Fibroblast of skin of abdomen (primary cell): ENCODE results near the gene MRGPRD.
A peak's percentile ranks its signal among the peaks of the same experiment; 100 is the strongest.

Source experiments
- DNase-seq: peaks from one replicate; pipeline ENCODE4 v3.0.0-alpha.2; 2013

The MRGPRD gene

DNA sequence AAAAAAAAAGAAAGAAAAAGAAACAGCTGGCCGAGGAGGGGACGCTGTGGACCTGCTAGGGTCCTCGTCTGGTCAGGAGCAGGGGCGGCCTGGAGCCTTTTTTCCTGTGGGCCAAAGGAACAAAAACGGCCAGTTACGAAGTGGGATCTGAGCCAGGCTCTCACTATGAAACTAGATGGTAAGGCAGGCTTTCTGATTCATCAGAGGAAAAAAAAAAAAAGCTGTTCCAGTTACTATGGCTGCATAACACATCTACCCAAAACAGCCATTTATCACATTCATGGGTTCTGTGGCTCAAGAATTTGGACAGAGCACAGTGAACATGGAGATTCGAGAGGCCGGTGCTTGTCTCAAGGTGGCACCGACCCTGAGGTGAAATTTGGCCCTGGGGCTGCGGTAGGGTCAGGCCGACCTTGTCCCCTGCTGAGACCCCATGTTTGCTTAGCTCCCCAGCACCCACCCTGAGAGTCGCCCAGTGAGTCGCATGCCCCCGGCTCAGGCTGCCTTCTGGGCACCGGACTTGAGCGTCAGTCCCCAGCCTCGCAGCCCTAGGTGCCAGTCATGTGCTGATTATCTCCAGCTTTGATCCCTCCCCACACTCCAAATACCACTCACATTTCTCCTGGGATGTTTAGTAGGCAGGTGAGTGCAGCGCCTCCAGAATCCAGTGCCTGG, 34.2 kb downstream of the MRGPRD start:
- DNase-seq: peak; percentile 72

DNA sequence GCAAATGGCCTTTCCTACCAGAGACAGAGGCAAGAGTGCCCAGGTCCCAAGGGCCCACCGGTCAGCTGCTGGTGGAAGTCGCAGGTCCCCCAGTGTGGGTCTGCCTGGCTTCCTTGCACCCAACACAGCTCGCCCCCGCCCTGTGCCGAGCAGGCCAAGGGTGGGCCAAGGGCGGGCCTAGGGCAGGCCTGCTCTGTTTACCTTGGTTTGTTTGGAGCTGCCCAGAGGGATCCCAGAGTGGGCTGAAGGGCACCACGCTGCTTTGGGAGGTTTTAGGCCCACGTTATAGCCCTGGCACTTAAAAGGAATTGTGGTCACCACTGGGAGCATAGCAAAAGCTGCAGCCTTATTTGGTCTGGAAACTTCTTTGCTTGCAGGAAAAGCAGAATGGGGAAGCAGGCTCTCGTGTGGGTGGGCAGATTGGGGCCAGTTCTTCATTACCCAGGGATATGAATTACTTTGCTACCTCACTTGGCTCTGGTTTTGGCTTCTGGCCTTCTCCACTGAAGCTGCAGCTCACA, 38.0 kb downstream of the MRGPRD start:
- peak; percentile 18 for DNase-seq

DNA sequence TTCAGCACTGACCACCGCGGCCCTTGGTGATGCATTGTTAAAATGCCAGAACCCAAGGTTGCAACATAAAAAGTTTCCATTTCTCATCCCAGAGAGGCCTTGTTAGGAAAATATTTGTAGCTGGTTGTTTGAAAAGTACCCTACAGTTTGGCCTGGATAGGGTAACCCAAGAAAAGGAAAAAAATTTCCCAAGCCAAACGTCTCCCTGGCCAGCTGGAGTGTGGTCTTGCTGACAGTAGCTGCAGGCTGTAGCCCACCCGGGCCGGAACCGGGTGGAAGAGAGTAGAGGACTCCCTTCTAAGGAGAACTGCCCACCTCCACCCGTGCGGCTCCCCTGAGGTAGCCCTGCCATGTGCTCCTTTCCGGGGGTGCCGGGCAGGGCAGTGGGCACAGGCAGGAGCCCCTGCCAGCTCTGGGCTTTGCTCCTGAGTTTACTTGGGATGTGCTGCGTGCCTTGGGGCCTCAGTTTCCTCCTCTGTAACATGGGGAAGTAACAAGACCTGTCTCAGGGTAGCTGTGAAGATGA, 38.6 kb downstream of the MRGPRD start:
- DNase-seq: no peak

DNA sequence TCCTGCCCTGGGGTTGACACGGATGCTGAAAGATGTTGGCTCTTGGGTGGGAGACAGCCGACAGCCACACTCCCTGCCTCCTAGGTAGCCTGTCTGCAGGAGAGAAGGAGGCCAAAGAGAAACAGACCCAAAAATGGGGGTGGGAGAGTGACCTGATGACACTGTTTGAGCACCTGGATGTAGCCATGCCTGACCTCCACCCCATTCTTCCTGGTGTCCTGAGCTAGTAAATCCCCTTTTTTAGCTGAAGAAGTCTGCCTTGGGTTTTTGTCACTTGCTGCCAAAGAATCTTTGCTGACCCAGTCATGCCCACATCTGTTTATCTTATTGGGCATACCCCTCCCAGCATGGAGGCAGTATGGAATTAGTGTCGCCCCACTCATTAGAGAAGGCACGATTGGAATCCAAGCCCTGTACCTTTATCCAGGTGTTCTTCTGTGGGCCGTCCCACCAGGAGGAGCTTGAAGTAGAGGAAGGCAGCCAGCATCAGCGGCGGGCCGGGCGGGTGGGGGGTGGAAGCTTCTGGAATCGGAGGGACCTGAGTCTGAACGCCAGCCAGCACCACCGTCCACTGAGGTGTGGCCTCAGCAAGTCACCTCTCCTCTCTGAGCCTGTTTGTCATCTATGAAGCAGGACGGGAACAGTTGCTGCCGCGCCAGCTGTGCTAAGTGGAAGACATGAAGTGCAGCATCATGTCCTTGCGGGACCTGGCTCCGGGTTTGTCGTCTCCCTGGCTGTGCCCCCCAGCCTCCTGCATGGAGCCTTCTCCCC, 39.3 kb downstream of the MRGPRD start:
- no peak for DNase-seq

DNA sequence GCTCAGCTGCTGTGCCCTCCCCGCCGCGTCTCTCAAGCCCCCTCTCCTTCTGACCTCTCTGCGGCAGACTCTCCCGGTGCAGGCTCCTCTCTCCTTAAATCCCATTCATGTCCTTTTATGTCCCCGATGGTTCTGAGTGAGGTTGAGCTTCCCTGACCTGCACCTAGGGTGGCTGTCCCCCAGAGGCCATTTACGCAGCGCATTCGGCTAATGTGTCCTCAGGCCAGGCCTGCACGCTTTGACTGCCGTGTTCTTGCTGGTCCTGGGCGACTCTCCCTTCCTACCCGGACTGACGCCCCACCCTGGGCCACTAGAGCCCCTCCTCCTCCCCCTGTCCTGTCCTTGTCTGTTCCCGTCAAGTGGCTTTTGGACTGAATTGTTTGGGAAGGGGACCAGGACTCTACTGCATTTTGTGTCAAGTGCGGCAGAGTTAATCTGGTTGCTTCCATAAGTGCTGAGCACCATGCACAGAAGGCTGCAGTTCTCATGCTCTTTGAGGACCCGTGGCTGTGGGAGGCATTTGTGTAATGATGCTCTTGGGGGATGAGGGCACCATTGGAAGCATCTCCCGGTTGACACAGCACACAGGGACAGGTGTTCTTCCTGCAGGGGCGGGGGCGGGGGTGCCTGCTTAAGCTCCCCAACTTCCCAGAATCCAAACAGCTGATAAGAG, 40.0 kb downstream of the MRGPRD start:
- no peak for DNase-seq

DNA sequence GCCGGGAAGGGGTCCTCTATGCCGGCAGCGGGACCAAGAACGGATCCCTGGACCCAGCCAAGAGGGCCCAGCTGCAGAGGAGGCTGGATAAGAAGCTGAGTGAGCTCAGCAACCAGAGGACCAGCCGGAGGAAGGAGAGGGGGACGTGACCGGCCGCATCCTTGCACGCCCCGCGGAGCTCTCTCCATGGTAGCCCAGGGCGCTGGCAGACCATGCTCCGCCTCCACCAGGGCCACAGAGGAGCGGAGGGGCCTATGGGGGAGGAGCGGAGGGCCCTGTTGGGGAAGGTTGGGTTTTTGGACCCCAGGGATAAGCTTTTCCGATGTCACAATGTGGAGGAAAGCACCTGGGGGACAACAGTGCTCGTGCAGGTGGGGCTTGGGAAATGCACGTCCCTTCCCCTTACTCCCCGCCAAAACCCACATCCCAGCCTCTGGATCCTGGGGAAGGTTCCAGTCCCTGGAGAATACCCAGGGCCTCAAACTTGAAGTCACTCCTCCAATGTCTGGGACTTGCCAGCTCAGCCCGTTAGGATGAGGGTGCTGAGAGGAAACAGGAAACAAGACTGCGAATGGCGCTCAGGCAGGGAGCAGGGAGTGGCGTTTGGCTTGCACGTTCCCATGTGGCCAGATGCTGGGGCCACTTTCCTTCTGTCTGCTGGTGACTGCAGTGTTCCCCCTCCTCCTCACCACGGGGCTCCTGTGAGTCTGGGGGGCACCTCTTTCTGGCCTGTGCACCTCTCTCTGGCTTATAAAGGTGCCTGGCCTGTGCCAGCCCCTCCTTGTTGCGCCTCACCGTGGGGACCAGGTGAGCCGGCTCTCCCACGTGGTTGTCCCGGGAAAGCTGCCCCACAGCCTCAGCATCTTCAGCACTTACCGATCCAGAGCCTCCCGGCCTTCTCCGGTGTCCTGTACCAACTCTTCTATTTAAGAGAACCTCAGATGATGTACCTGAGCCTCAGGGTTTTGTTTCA, 40.9 kb downstream of the MRGPRD start:
- DNase-seq: no peak

DNA sequence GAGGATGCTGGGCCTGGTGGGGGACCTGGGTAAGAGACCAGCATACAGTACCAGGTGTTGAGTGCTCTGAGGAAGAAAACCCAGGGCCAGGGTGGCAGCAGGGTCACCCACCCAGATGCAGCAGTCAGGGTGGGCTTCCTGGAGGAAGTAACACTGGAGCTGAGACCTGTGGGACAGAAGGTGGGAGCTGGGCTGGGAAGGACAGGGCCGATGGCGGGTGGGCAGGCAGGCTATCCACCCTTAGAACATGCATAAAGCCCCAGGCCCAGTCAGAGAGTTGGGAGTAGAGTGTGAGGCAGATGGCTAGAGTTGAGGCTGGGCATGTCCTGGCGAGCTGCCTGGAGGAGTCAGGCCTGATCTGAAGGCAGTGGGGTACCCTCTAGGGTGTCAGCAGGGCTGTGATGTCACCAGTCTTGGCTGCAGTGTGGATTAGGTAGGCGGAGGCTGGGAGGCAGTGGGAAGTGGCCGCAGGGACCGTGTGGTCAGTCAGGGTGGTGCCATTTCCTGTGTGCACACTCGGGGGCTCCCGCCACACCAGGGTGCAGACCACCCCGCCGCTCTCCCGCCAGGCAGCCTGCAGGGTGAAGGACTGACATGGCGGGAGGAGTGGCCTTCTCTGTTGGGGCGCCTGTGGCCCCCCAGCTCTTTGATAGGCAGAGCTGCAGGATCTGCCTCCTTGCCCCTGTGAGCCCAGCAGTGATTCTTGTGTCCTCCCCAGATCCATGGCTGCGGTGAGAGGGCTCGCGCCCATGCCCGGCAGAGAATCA, 41.8 kb downstream of the MRGPRD start:
- DNase-seq: no peak

DNA sequence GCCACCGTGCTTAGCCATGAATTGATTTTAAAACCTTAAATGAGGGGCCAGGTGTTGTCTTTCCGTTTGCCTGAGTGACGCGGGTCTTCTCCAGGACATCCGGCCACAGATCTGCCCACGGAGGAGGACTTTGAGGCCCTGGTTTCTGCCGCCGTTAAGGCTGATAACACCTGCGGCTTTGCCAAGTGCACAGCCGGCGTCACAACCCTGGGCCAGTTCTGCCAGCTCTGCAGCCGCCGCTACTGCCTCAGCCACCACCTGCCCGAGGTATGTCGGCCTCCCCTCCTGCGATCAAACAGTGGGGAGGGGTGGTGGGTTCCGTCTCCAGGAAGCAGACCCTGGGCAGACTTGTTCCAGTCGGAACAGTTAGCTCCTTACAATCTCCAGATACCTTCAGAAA, 42.7 kb downstream of the MRGPRD start:
- no peak for DNase-seq

DNA sequence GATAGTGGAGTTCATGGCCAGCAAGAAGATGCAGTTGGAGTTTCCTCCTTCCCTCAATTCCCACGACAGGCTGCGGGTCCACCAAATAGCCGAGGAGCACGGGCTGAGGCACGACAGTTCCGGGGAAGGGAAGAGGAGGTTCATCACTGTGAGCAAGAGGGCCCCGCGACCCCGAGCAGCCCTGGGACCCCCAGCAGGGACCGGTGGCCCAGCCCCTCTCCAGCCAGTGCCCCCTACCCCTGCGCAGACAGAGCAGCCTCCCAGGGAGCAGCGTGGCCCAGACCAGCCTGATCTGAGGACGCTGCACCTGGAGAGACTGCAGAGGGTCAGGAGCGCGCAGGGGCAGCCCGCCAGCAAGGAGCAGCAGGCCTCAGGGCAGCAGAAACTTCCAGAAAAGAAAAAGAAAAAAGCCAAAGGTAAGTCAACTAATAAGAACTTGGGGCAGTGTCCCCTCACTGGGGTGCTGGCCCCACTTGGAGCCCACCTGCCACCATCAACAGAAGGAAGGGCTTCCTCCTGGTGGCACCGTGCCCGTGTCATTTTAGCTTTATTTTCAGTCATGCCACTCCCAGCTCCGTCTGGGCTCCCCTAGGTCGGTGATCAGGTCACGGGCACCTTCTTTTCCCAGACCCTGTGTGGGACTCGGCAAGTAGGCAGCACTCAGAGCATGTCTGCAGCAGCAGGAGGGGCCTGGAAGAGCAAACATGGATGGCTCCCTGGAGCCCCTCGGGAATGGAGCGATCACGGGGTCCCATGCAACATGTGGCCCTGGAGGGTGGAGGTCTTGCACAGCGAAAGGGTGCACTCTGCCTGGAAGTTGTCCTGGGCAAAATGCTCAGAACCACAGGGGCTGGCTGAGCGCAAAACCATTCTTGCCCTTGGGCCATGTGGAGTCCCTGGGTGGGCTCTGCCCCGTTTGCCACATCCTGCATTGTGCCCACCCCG, 43.8 kb downstream of the MRGPRD start:
- no peak for DNase-seq

DNA sequence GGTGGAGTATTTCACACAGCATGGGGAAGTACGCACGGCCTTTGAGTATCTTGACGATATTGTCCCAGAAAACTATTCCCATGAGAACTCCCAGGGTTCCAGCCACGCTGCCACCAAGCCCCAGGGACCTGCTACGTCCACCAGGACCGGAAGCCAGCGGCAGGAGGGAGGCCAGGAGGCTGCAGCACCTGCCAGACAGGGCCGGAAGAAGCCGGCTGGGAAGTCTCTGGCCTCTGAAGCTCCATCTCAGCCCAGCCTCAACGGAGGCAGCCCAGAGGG, 44.5 kb downstream of the MRGPRD start:
- no peak for DNase-seq

DNA sequence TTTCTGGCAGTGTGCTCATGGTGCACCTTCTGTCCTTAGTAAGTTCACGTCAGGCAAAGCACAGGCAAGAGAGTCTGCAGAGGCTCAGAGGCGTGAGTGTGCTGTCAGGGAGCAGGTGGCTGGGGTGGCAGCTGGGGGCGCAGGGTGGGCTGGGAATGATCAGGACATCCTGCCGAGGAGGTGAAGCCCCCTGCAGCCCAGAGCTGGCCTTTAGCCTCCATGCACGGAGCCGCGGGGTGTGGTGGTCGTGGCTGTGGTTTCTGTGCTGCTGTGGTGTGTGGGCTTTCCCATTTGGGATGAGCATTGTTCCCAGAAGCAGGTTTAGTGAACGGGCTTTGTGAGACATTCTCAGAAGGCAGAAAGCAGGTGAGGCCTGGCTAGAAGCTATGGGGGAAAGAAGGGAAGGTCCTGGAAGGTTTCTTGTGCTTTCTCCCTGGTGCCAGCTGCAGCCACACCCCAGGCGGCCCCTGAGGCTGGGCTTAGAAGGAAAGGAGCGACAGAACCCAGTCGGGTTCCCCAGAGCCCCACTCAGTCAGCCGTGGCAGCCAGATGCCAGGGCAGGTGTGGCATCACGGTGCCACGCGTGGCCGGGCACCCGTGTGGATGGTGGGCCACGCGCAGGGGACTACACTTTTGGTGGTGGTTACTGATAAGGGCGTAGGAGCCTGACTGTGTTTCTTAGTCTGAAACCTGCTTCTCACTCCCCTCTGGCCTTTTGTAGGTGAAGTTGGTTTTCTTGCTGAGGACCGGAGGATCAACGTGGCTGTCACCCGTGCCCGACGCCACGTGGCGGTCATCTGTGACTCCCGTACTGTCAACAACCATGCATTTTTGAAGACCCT, 45.0 kb downstream of the MRGPRD start:
- no peak for DNase-seq

DNA sequence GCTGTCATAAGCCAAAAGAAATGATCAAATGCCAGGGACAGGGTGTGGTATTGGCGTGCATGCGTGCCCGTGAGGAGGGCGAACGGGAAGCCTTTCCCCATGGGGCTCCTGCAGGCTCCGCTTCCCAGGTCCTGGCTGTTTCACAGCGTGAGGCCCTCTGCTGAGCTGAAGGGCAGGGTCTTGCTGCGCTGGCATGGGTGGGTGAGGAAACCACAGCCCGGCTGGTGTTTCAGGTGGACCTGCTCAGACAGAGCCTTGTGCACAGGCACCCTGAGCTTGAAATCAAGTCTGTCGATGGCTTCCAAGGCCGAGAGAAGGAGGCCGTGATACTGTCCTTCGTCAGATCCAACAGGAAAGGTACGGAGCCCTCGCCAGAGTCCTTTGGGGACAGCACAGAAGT, 45.7 kb downstream of the MRGPRD start:
- no peak for DNase-seq

DNA sequence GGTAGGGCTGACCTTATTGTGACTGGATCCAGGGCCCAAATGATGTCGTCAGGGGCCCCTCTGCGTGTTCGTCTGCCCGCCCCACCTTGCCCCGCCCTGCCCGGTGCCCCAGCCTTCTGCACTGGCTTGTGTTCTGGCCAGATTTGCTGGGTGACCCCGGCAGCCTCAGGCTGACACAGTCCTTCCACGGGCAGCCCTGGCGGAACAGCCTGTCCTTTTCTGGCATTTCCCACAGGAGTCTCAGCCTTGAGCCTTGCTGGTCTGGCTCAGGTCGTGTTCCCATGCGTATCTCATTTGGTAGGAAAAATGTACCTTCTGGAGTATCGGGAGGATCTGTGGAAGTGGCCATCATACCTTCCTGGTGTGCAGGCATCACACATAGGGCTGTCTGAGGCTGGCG, 46.1 kb downstream of the MRGPRD start:
- no peak for DNase-seq

DNA sequence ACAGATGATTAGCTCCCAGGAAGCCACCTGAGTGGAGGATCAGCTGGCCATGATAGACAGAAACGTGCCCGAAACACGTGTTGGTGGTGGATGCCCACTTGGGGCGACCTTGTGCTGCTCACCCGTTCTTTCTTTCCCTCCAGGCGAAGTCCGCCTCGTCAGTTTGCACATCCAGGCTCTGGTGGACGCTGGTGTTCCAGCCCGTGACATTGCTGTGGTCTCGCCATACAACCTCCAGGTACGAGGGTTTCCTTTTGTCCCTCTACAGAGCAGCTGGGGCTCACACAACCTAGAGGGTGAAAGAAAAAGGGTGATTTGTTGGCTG, 46.5 kb downstream of the MRGPRD start:
- no peak for DNase-seq

DNA sequence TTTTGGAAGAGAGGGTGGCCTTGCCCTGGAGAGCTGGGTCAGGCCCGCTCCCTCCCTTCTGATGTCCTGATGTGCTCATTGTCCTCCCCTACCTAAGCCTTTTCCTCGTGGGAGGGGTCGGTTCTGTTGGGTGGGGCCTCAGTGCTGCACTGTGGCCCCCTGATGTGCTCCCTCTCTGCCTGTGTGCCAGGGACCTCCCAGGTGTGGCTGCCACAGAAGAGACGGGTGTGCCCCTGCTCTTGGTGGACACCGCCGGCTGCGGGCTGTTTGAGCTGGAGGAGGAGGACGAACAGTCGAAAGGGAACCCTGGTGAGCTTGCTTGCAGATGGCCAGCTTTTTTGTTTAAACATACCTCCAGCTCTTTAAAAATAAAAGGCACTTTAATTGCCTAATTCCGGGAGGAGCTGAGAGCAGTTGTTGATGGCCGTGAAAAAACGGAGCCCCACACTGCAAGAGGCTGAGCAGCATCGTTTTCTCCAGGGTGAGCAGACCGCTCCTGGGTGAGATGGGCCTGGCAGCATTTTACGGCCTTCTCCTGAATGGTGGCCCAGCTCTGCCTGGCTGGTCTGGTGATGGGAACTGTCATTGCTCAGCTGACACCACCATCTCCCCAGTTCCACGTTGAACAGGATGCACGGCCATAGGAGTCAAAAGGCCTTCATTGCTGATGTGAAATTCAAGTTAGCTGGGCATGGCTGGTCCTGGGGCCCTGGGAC, 47.0 kb downstream of the MRGPRD start:
- DNase-seq: no peak

DNA sequence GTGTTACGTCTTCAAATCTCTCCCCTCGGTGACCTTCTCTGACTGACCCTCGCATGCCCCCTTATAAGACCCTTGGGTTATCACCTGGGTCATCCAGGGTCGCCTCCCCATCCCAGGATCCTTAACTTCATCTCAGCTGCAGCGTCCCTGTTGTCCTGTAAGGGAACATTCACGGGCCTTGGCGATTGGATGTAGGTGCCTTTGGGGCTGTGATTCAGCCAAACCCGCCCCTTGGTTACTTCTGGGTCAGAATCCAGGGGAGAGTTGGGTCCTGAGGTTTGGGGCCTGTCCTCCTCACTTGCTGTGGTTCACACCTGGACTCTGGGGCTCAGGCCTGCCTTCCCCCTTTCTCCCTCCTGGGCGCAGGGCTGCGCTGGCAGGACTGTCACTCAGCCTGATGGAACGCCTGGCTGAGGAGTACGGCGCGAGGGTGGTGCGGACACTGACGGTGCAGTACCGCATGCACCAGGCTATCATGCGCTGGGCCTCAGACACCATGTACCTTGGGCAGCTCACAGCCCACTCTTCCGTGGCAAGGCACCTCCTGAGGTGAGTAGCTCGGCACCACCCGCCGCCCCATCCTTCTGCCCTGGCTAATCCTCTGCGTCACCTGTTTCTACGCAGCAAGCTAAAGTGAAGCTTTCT, 47.7 kb downstream of the MRGPRD start:
- no peak for DNase-seq

DNA sequence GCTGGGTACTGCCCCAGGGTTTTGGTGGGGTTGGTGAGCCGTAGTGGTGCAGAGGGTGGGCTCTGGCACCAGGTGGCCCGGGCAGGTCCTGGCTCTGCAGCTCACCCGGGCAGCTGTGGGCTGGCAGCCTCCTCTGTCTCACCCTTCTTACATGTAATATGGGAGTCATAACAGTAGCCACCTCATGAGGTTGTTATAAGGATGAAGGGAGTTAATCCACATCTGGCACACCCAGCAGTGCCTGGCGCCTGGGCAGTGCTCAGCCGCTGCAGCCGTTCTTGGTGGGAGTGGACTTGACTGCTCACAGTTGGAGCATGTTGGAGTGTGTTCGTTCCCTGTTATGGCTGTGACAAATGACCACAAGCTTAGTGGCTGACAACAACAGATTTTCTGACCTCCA, 48.4 kb downstream of the MRGPRD start:
- no peak for DNase-seq

DNA sequence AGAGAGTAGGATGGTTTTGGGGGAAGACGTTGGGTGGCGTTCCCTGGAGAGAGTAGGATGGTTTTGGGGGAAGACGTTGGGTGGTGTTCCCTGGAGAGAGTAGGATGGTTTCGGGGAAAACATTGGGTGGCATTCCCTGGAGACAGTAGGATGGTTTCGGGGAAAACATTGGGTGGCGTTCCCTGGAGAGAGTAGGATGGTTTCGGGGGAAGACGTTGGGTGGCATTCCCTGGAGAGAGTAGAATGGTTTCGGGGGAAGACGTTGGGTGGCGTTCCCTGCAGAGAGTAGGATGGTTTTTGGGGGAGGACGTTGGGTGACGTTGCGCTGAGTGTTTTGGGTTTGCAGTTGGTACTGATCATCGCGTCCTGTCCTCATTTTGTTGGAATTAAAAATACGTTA, 48.9 kb downstream of the MRGPRD start:
- DNase-seq: no peak
